Subcutaneous abdominal adipose tissue (tissue), 5 donors: ENCODE results near the gene EPHA2.

Experiments used
- H3K27ac ChIP-seq: one replicate; pipeline ENCODE4 v1.7.0; 2013; ENCODE audit warnings: low read depth, mild to moderate bottlenecking, inconsistent platforms, low read length, moderate library complexity
- H3K27me3 ChIP-seq, 5 donors: one replicate each; pipeline ENCODE4 v1.7.0; 2013; ENCODE audit warnings: low read length in 5 of 5, inconsistent platforms in 1 of 5; ENCODE audit not compliant: control insufficient read depth in 5 of 5, insufficient read depth in 4 of 5
- H3K36me3 ChIP-seq, 5 donors: one replicate each; pipeline ENCODE4 v1.7.0; 2013; ENCODE audit warnings: low read length in 5 of 5; ENCODE audit not compliant: control insufficient read depth in 5 of 5, insufficient read depth in 5 of 5
- H3K4me1 ChIP-seq, 5 donors: one replicate each; pipeline ENCODE4 v1.7.0; 2013; ENCODE audit warnings: low read length in 5 of 5, mild to moderate bottlenecking in 3 of 5, moderate library complexity in 1 of 5; ENCODE audit not compliant: control insufficient read depth in 5 of 5, insufficient read depth in 5 of 5
- H3K4me3 ChIP-seq, 5 donors: one replicate each; pipeline ENCODE4 v1.7.0; 2013; ENCODE audit warnings: low read length in 5 of 5, low read depth in 1 of 5
- H3K9ac ChIP-seq, 5 donors: one replicate each; pipeline ENCODE4 v1.7.0; 2013; ENCODE audit warnings: low read length in 5 of 5, mild to moderate bottlenecking in 4 of 5, moderate library complexity in 3 of 5
- H3K9me3 ChIP-seq, 5 donors: one replicate each; pipeline ENCODE4 v1.7.0; 2013; ENCODE audit warnings: low read length in 5 of 5; ENCODE audit not compliant: control insufficient read depth in 5 of 5
- donor health status: healthy.
- donor health status: healthy.
- donor health status: healthy.
- donor health status: healthy.
- donor health status: healthy.

The EPHA2 gene

GRCh38 chr1:16155537-16156410 lies at the start of gene EPHA2:
EPHA2 (minus strand) TSS chr1:16156069; CDS start chr1:16155932, 137 bp downstream.
- Histone ChIP-seq H3K9me3 (no peaks in the 10 kb centered on the region), H3K4me3 (peak within 1 kb of the TSS; percentile 22 to 78 (median 71)), H3K27me3 (peaks cover 0 to under 1% (median 0%) of the 10 kb centered on the region in 5 donors), H3K9ac (peak within 1 kb of the TSS; percentile 27 to 82 (median 63)), H3K4me1 (peaks cover 6 to 60% (median 52%) of the 10 kb centered on the region in 5 donors), H3K36me3 (peaks cover 0 to 5% (median 0%) of the 10 kb centered on the region in 5 donors), H3K27ac (peak within 1 kb of the TSS; percentile 73)

DNA sequence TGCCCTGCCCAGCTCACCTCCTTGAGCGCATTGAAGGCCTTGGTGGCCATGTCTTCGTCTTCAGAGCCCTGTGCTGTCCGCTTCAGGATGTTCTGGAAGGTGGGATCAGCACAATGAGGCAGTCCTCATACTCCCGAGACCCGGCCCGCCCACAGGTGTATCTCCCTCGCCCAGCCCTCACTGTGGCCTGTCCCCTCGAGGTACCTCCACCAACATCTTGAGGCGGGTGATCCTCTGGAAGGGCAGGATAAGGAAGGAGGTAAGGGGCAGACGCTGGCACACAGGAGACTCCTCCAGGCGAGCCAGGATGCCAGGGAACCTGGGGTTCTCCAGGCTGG lies 49.4 kb upstream of the EPHA2 start:
- no peaks in the 10 kb centered on the region for H3K9me3 ChIP-seq
- H3K27ac ChIP-seq = no peak overlapping the region
- peaks cover 0 to 14% (median 2%) of the 10 kb centered on the region in 5 donors for H3K36me3 ChIP-seq
- H3K4me3 ChIP-seq = no peak overlapping the region
- H3K27me3 ChIP-seq = no peaks in the 10 kb centered on the region
- peak overlapping the region in 1 of 5 donors; percentile 43 for H3K9ac ChIP-seq
- peaks cover 0 to 16% (median 12%) of the 10 kb centered on the region in 5 donors for H3K4me1 ChIP-seq

DNA sequence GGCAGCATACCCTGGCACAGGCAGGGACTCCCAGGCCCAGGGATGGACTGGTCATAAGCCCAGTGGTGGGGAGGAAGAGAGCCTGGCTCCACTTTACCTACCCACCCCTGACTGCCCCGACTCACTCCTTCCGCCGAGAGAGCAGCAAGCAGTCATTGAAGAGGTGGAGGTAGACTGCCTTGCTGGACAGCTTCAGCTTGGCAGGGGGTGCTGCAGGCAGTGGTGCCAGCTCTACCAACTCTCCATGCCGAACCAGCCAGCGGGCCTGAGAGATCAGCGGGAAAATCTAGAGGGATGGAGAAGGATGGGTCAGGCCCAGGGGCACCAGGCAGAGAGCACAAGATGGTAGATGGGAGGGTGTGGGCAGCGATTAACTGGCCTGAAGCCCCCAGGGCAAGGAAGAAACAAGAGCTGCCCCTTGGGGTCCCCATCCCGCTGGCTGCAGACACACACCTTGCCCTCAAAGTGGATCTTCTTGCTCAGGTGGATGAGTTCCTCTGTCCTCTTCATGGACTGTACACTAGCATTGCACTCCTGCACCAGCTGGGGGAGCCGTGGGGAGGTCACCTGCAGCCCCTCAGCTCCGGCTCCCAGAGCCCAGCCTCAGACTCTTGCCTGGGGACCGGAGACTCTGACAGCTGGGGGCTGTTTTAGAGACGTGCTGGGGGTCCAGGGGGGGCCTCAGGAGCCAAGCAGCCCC lies 48.9 kb upstream of the EPHA2 start:
- Histone ChIP-seq H3K4me3 (no peak overlapping the region), H3K36me3 (peaks cover 0 to 14% (median 2%) of the 10 kb centered on the region in 5 donors), H3K9me3 (no peaks in the 10 kb centered on the region), H3K4me1 (peaks cover 0 to 16% (median 12%) of the 10 kb centered on the region in 5 donors), H3K9ac (no peak overlapping the region), H3K27ac (no peak overlapping the region), H3K27me3 (no peaks in the 10 kb centered on the region)

DNA sequence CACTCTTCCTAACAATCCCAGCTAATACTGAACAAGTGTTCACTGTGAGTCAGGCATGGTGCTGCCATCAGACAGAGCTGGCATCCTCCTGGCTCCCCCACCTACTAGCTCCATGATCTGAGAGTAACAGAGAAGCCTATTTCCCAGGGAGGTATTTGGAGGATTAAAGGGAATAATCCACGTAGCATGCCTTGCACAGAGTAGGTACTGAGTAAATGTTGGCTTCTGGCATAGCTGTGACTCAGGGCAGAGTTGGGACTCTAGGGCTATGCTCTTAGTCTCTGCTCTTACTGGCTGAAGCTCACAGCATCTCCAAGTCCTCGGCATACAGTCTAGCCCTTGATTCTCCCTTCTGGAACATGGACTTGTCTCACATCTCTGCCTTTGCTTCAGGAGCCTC lies 48.3 kb upstream of the EPHA2 start:
- Histone ChIP-seq H3K9me3 (no peaks in the 10 kb centered on the region), H3K27me3 (no peaks in the 10 kb centered on the region), H3K4me1 (peaks cover 0 to 16% (median 12%) of the 10 kb centered on the region in 5 donors), H3K36me3 (peaks cover 0 to 15% (median 2%) of the 10 kb centered on the region in 5 donors), H3K27ac (no peak overlapping the region), H3K9ac (no peak overlapping the region), H3K4me3 (no peak overlapping the region)

DNA sequence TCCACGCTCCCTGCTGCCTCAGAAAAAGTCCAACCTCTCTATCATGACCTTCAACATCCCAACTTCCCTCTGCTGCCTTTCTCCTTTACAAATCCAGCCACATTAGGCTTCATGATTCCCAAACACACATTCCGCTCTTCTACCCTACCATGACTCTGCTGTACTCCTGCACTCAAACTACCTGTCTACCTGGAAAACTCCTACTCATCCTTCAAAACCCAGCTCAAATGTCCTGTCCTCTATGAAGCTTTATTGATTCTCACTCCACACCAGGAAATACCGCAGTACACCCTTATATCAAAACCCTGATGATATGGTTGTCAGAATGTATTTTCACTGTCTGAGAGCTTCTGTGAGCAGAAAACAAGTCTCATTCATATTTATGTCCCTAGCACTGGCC lies 47.7 kb upstream of the EPHA2 start:
- H3K9me3 ChIP-seq = no peaks in the 10 kb centered on the region
- no peak overlapping the region for H3K4me3 ChIP-seq
- H3K27me3 ChIP-seq = no peaks in the 10 kb centered on the region
- peaks cover 0 to 16% (median 12%) of the 10 kb centered on the region in 5 donors for H3K4me1 ChIP-seq
- H3K27ac ChIP-seq = no peak overlapping the region
- H3K36me3 ChIP-seq = peaks cover 0 to 21% (median 2%) of the 10 kb centered on the region in 5 donors
- no peak overlapping the region for H3K9ac ChIP-seq

GRCh38 chr1:16202281-16203210 lies 46.7 kb upstream of the EPHA2 start:
- H3K36me3 ChIP-seq = peaks cover 0 to 27% (median 2%) of the 10 kb centered on the region in 5 donors
- H3K4me1 ChIP-seq = peaks cover 0 to 15% (median 12%) of the 10 kb centered on the region in 5 donors
- no peak overlapping the region for H3K4me3 ChIP-seq
- H3K9ac ChIP-seq = no peak overlapping the region
- no peaks in the 10 kb centered on the region for H3K9me3 ChIP-seq
- H3K27ac ChIP-seq = no peak overlapping the region
- H3K27me3 ChIP-seq = no peaks in the 10 kb centered on the region

- Histone ChIP-seq H3K36me3 (peaks cover 0 to 27% (median 2%) of the 10 kb centered on the region in 5 donors), H3K9ac (no peak overlapping the region), H3K27ac (no peak overlapping the region), H3K4me3 (no peak overlapping the region), H3K27me3 (no peaks in the 10 kb centered on the region), H3K4me1 (no peaks in the 10 kb centered on the region), H3K9me3 (no peaks in the 10 kb centered on the region)
Observed at GRCh38 chr1:16199700-16200099, 43.8 kb upstream of the EPHA2 start.

DNA sequence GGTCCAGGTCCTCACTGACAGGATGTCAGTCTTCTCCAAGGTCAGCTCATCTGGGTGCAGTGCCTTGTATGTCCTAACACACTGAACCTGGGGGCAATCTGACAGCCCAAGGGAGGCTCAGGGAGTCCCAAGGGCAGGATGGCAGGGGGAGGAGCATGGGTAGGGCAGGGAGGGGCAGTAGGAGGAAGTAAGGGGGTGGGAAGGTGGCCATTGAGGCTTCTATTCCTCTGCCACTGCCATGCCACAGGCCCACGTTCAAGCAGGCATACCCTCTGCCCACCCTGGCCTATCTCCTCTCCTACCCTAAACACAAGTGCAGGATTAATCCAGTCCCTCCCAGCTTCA lies 43.3 kb upstream of the EPHA2 start:
- no peaks in the 10 kb centered on the region for H3K9me3 ChIP-seq
- H3K4me3 ChIP-seq = no peak overlapping the region
- H3K9ac ChIP-seq = no peak overlapping the region
- no peak overlapping the region for H3K27ac ChIP-seq
- no peaks in the 10 kb centered on the region for H3K27me3 ChIP-seq
- peaks cover 0 to 23% (median 2%) of the 10 kb centered on the region in 5 donors for H3K36me3 ChIP-seq
- H3K4me1 ChIP-seq = no peaks in the 10 kb centered on the region

DNA sequence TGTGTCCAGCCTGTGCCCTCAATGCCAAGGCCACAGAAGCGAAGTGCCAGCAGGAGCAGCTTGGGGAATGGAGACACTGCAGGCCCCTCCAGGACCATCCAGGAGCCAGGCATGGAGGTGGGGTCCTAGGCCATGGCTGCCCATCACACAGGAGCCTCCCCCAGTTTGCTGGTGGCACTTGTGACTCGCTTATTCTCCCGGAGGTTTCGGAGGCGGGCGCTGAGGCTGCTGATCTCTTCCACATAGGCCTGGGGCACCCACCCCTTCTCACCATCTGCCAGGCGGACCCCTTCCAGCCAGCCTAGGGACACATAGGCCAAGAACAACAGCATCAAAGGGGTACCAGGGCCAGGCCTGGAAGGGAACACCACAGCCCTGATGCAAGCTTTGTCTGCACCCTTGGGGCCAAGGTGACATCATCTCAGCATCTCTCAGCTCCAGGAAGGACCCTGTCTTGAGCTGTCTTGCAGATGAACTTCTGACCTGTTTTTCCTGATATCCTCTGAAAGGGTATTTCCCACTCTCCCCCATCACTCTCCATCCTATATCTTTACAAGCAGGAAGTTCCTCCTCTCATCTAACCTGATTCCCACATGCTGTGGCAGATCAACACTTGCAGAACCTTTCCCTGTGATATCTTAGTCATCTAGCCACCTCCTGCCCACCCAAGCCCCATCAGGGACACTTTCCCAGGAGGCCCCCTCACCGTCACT lies 42.7 kb upstream of the EPHA2 start:
- H3K4me3 ChIP-seq = no peak overlapping the region
- peaks cover 0 to 23% (median 2%) of the 10 kb centered on the region in 5 donors for H3K36me3 ChIP-seq
- H3K9me3 ChIP-seq = no peaks in the 10 kb centered on the region
- no peaks in the 10 kb centered on the region for H3K27me3 ChIP-seq
- H3K27ac ChIP-seq = no peak overlapping the region
- no peaks in the 10 kb centered on the region for H3K4me1 ChIP-seq
- H3K9ac ChIP-seq = no peak overlapping the region
